Measurements from ENCODE around the gene CEP97. TPM values are rescaled to one million over a fixed set of nuclear protein-coding genes. Genes with fewer than 3 reads are reported as not detected.
"Not testable (repeated sequence)": the region's sequence is repeated elsewhere in the genome, so short reads cannot be mapped to it uniquely, and the experiment has no call there.

CEP97 gene
- polyA plus RNA-seq, 2 donors = 0.94 to 1.1 TPM

DNA sequence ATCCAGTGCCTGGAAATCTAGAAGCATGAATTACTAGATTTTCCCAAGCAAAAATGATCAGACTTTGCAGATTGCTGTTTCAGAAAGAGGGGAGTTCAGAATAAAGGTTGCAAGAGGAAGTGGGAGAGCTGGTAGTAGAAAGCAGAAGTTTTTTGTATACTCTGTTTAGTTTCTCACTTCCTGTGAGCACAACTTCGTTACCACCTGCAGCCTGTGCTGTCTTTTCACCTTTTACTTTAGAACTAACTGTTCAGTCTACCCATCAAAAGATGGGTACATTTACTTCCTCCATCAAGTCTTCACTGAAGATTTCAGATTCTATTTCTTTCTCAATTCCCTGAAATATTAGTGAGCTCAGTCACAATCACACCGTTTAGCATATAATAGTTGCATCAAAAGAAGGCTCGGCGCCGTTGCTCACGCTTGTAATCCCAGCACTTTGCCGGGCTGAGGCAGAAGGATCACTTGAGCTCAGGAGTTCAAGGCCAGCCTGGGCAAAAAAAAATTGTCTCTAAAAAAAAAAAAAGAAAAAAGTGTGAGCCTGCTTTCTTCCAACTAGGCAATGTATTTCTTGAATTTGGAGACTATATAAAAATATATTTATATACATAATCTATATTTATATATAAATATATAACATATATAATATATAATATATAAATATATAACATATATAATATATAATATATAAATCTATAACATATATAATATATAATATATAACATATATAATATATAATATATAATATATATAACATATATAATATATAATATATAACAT lies 1.8 kb upstream of the CEP97 start:
- WGBS, 2 donors = 73 to 77% methylated on average over 7 of the region's 7 CpGs
- H3K36me3 ChIP-seq (ENCODE audit: control insufficient read depth in 2 of 2, insufficient read depth in 2 of 2, low read length in 1 of 2) = no peaks in the 10 kb centered on the region

DNA sequence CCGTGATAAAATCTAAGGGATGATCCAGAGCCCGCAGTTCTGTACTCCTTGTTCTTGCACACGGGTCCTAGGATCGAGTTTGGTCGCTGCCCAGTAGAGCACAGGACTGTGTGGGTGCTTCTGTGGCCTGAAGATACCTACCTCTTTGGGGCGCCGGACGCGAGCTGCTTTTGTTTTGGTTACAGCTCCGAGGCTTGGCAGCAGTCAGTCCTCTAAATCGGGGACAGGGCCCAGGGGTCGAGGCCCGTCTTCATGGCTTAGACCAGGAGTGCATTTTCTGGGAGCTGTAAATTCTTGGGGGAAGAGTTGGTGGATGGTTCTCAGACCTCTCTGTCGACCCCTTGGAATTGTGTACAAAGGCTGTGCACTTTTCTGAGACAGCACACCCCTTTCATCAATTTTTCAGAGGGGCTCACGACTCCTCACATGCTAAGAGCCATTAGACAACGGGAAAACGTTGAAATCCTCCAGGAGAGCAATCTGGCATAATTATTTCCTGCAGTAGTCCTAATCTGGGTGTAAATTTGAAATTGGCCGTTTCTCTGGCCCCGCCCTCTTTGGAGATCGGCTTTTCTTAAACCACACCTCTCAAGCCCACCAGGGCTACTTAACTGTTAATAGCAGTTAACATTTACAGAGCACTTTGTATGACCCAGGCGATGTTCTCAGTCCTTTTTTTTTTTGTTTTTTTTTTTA lies 928 bp downstream of the CEP97 start:
- no peaks in the 10 kb centered on the region for H3K9me3 ChIP-seq (ENCODE audit: control insufficient read depth in 2 of 2, insufficient read depth in 1 of 2, low read depth in 1 of 2, low read length in 1 of 2)
- peak overlapping the region; percentile 36 to 78 for H3K27ac ChIP-seq (ENCODE audit: low read depth in 2 of 2, low read length in 1 of 2)
- no peaks in the 10 kb centered on the region for H3K4me1 ChIP-seq (ENCODE audit: control insufficient read depth in 2 of 2, insufficient read depth in 2 of 2, low read length in 1 of 2)
- no peaks in the 10 kb centered on the region for H3K36me3 ChIP-seq (ENCODE audit: control insufficient read depth in 2 of 2, insufficient read depth in 2 of 2, low read length in 1 of 2)
- peak overlapping the region; percentile 76 to 86 for H3K4me3 ChIP-seq (ENCODE audit: low read depth in 1 of 2, low read length in 2 of 2)
- WGBS, 2 donors = 1% methylated on average over 21 of the region's 21 CpGs
- no peaks in the 10 kb centered on the region for H3K27me3 ChIP-seq (ENCODE audit: control insufficient read depth in 1 of 2, insufficient read depth in 2 of 2, low read length in 2 of 2)

More for the DNA sequence above, 1.8 kb upstream of the CEP97 start:
- Histone ChIP-seq H3K4me1 (ENCODE audit: control insufficient read depth in 2 of 2, insufficient read depth in 2 of 2, low read length in 1 of 2) (no peaks in the 10 kb centered on the region), H3K4me3 (ENCODE audit: low read depth in 1 of 2, low read length in 2 of 2) (no peak overlapping the region), H3K27me3 (ENCODE audit: control insufficient read depth in 1 of 2, insufficient read depth in 2 of 2, low read length in 2 of 2) (no peaks in the 10 kb centered on the region), H3K9me3 (ENCODE audit: control insufficient read depth in 2 of 2, insufficient read depth in 1 of 2, low read depth in 1 of 2, low read length in 1 of 2) (no peaks in the 10 kb centered on the region), H3K27ac (ENCODE audit: low read depth in 2 of 2, low read length in 1 of 2) (no peak overlapping the region)

DNA sequence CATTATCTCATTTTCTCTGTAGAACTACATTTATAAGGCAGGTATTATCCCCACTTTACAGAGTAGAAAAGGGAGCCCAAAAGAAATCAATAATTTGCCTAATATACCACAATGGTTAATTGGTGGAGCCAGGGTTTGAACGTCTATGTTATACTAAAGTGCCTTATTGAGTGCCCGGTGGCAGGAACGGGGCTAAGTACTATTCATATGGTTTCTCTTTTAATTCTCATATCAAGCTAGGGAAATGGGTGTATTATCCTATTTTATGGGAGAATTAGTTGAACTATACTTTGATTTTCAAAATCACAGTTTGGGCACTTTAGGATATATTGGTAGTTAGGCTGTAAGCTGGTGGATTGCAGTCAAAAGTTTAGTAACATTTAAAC lies 1.5 kb downstream of the CEP97 start:
- Histone ChIP-seq H3K9me3 (ENCODE audit: control insufficient read depth in 2 of 2, insufficient read depth in 1 of 2, low read depth in 1 of 2, low read length in 1 of 2) (no peaks in the 10 kb centered on the region), H3K27ac (ENCODE audit: low read depth in 2 of 2, low read length in 1 of 2) (no peak overlapping the region), H3K27me3 (ENCODE audit: control insufficient read depth in 1 of 2, insufficient read depth in 2 of 2, low read length in 2 of 2) (no peaks in the 10 kb centered on the region), H3K4me3 (ENCODE audit: low read depth in 1 of 2, low read length in 2 of 2) (peak overlapping the region in 1 of 2 donors; percentile 86), H3K4me1 (ENCODE audit: control insufficient read depth in 2 of 2, insufficient read depth in 2 of 2, low read length in 1 of 2) (no peaks in the 10 kb centered on the region), H3K36me3 (ENCODE audit: control insufficient read depth in 2 of 2, insufficient read depth in 2 of 2, low read length in 1 of 2) (no peaks in the 10 kb centered on the region)
- 37% methylated on average over 3 of the region's 3 CpGs for WGBS, 2 donors

DNA sequence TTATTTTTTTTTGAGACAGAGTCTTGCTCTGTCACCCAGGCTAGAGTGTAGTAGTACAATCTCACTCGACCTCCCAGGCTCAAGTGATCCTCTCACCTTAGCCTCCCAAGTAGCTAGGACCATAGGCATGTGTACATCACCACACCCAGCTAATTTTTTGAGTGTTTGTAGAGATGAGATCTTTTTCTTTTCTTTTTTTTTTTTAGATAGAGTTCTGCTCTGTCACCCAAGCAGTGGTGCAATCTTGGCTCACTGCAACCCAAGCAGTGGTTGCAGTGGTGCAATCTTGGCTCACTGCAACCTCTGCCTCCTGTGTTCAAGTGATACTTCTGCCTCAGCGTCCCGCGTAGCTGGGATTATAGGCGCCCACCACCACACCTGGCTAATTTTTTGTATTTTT lies 5.2 kb downstream of the CEP97 start:
- Histone ChIP-seq H3K4me3 (ENCODE audit: low read depth in 1 of 2, low read length in 2 of 2) (no peak overlapping the region), H3K9me3 (ENCODE audit: control insufficient read depth in 2 of 2, insufficient read depth in 1 of 2, low read depth in 1 of 2, low read length in 1 of 2) (no peaks in the 10 kb centered on the region), H3K36me3 (ENCODE audit: control insufficient read depth in 2 of 2, insufficient read depth in 2 of 2, low read length in 1 of 2) (peaks cover 5 to 9% of the 10 kb centered on the region in 2 donors), H3K27me3 (ENCODE audit: control insufficient read depth in 1 of 2, insufficient read depth in 2 of 2, low read length in 2 of 2) (no peaks in the 10 kb centered on the region), H3K27ac (ENCODE audit: low read depth in 2 of 2, low read length in 1 of 2) (no peak overlapping the region), H3K4me1 (ENCODE audit: control insufficient read depth in 2 of 2, insufficient read depth in 2 of 2, low read length in 1 of 2) (no peaks in the 10 kb centered on the region)
- 92 to 93% methylated on average over 5 of the region's 5 CpGs for WGBS, 2 donors

DNA sequence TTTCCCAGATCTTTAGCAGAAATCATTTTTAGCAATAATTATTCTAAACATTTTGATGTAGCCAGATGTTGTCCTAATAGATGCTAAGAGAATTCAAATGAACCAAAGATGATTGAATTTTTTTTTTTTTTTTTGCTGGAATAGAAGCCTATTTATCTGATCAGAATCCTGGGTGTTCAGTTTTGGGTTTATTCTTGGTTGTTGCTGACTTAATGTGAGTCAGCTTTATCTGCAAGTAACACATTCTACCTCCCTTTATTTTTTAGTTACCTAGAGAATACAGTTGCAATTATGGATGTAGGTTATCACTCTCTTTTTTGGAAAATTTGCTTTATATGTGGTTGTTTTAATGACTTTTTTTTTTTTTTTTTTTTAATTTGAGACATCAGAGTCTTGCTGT lies 6.4 kb downstream of the CEP97 start:
- Histone ChIP-seq H3K4me1 (ENCODE audit: control insufficient read depth in 2 of 2, insufficient read depth in 2 of 2, low read length in 1 of 2) (no peaks in the 10 kb centered on the region), H3K27ac (ENCODE audit: low read depth in 2 of 2, low read length in 1 of 2) (no peak overlapping the region), H3K27me3 (ENCODE audit: control insufficient read depth in 1 of 2, insufficient read depth in 2 of 2, low read length in 2 of 2) (no peaks in the 10 kb centered on the region), H3K36me3 (ENCODE audit: control insufficient read depth in 2 of 2, insufficient read depth in 2 of 2, low read length in 1 of 2) (peaks cover 9 to 12% of the 10 kb centered on the region in 2 donors), H3K4me3 (ENCODE audit: low read depth in 1 of 2, low read length in 2 of 2) (no peak overlapping the region), H3K9me3 (ENCODE audit: control insufficient read depth in 2 of 2, insufficient read depth in 1 of 2, low read depth in 1 of 2, low read length in 1 of 2) (no peaks in the 10 kb centered on the region)

DNA sequence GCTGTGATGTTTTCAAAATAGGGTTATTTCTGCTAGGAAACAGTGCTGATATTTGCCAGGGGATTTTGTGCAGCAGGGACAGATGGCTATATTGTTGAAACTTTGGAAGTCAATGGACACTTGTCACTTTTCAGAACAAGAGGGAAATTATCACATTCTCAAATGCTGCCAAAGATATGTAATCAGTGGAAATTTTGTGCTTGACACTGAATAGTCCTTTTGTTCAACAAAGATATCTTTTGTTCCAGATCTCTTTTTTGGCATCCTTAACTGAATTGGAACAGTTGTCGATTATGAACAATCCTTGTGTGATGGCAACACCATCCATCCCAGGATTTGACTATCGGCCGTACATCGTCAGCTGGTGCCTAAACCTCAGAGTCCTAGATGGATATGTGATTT lies 7.8 kb downstream of the CEP97 start:
- WGBS, 2 donors = 92 to 94% methylated on average over 4 of the region's 4 CpGs
- Histone ChIP-seq H3K9me3 (ENCODE audit: control insufficient read depth in 2 of 2, insufficient read depth in 1 of 2, low read depth in 1 of 2, low read length in 1 of 2) (no peaks in the 10 kb centered on the region), H3K27ac (ENCODE audit: low read depth in 2 of 2, low read length in 1 of 2) (no peak overlapping the region), H3K36me3 (ENCODE audit: control insufficient read depth in 2 of 2, insufficient read depth in 2 of 2, low read length in 1 of 2) (peaks cover 9 to 16% of the 10 kb centered on the region in 2 donors), H3K4me3 (ENCODE audit: low read depth in 1 of 2, low read length in 2 of 2) (no peak overlapping the region), H3K4me1 (ENCODE audit: control insufficient read depth in 2 of 2, insufficient read depth in 2 of 2, low read length in 1 of 2) (no peaks in the 10 kb centered on the region), H3K27me3 (ENCODE audit: control insufficient read depth in 1 of 2, insufficient read depth in 2 of 2, low read length in 2 of 2) (no peaks in the 10 kb centered on the region)

DNA sequence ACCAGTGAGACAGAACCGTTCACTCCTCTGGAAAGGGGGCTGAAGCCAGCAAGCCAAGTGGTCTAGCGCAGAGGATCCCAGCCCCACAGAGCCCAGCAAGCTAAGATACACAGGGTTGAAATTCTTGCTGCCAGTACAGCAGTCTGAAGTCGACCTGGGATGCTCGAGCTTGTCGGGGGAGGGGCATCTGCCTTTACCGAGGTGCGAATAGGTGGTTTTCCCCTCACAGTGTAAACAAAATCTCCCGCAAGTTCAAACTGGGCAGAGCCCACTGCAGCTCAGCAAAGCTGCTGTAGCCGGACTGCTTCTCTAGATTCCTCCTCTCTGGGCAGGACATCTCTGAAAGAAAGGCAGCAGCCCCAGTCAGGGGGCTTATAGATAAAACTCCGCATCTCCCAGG lies 11.4 kb downstream of the CEP97 start:
- Histone ChIP-seq H3K4me3 (ENCODE audit: low read depth in 1 of 2, low read length in 2 of 2) (no peak overlapping the region), H3K27ac (ENCODE audit: low read depth in 2 of 2, low read length in 1 of 2) (no peak overlapping the region), H3K9me3 (ENCODE audit: control insufficient read depth in 2 of 2, insufficient read depth in 1 of 2, low read depth in 1 of 2, low read length in 1 of 2) (no peaks in the 10 kb centered on the region), H3K36me3 (ENCODE audit: control insufficient read depth in 2 of 2, insufficient read depth in 2 of 2, low read length in 1 of 2) (peaks cover 9 to 16% of the 10 kb centered on the region in 2 donors), H3K4me1 (ENCODE audit: control insufficient read depth in 2 of 2, insufficient read depth in 2 of 2, low read length in 1 of 2) (no peaks in the 10 kb centered on the region), H3K27me3 (ENCODE audit: control insufficient read depth in 1 of 2, insufficient read depth in 2 of 2, low read length in 2 of 2) (no peaks in the 10 kb centered on the region)
- WGBS, 2 donors = 96 to 97% methylated on average over 10 of the region's 10 CpGs

DNA sequence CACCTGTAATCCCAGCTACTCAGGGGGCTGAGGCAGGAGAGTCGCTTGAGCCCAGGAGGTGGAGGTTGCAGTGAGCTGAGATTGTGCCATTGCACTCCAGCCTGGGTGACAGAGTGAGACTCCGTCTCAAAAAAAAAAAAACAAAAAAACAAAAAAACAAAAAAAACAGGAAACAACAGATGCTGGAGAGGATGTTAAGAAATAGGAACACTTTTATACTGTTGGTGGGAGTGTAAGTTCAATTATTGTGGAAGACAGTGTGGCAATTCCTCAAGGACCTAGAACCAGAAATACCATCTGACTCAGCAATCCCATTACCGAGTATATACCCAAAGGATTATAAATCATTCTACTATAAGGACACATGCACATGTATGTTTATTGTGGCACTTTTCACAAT lies 17.5 kb downstream of the CEP97 start:
- WGBS, 2 donors = 78 to 94% methylated on average over 3 of the region's 3 CpGs
- not testable (repeated sequence) for H3K36me3 ChIP-seq (ENCODE audit: control insufficient read depth in 2 of 2, insufficient read depth in 2 of 2, low read length in 1 of 2); H3K4me1 ChIP-seq (ENCODE audit: control insufficient read depth in 2 of 2, insufficient read depth in 2 of 2, low read length in 1 of 2); H3K4me3 ChIP-seq (ENCODE audit: low read depth in 1 of 2, low read length in 2 of 2); H3K27me3 ChIP-seq (ENCODE audit: control insufficient read depth in 1 of 2, insufficient read depth in 2 of 2, low read length in 2 of 2); H3K27ac ChIP-seq (ENCODE audit: low read depth in 2 of 2, low read length in 1 of 2); H3K9me3 ChIP-seq (ENCODE audit: control insufficient read depth in 2 of 2, insufficient read depth in 1 of 2, low read depth in 1 of 2, low read length in 1 of 2)

DNA sequence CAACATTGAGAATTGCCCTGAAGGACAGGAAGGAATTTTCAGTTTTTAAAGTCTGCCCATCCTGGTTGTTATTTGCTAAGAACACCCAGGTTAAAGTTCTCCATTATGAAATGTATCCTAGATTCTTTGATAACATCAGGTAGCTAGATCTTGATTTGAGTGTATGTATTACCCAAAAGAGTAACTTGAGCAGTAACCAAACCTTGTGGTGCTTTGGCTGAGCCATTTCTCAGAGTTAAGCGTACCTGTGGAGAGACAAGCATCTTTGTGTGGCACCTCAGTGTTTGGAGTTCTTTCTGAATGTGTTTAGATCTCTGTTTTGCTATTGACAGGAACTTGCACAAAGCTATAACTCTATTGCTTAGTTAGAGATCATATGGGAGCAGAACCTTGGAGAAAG lies 20.4 kb downstream of the CEP97 start:
- Histone ChIP-seq H3K27ac (ENCODE audit: low read depth in 2 of 2, low read length in 1 of 2) (no peak overlapping the region), H3K4me1 (ENCODE audit: control insufficient read depth in 2 of 2, insufficient read depth in 2 of 2, low read length in 1 of 2) (no peaks in the 10 kb centered on the region), H3K4me3 (ENCODE audit: low read depth in 1 of 2, low read length in 2 of 2) (no peak overlapping the region), H3K27me3 (ENCODE audit: control insufficient read depth in 1 of 2, insufficient read depth in 2 of 2, low read length in 2 of 2) (no peaks in the 10 kb centered on the region), H3K9me3 (ENCODE audit: control insufficient read depth in 2 of 2, insufficient read depth in 1 of 2, low read depth in 1 of 2, low read length in 1 of 2) (no peaks in the 10 kb centered on the region), H3K36me3 (ENCODE audit: control insufficient read depth in 2 of 2, insufficient read depth in 2 of 2, low read length in 1 of 2) (no peaks in the 10 kb centered on the region)
- 39 to 49% methylated on average over 1 of the region's 1 CpG for WGBS, 2 donors

DNA sequence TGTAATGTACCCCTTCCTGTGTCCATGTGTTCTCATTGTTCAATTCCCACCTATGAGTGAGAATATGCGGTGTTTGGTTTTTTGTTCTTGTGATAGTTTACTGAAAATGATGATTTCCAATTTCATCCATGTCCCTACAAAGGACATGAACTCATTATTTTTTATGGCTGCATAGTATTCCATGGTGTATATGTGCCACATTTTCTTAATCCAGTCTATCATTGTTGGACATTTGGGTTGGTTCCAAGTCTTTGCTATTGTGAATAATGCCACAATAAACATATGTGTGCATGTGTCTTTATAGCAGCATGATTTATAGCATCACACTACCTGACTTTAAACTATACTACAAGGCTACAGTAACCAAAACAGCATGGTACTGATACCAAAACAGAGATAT lies 21.5 kb downstream of the CEP97 start:
- not testable (repeated sequence) for H3K27ac ChIP-seq (ENCODE audit: low read depth in 2 of 2, low read length in 1 of 2); H3K36me3 ChIP-seq (ENCODE audit: control insufficient read depth in 2 of 2, insufficient read depth in 2 of 2, low read length in 1 of 2); H3K4me1 ChIP-seq (ENCODE audit: control insufficient read depth in 2 of 2, insufficient read depth in 2 of 2, low read length in 1 of 2); H3K4me3 ChIP-seq (ENCODE audit: low read depth in 1 of 2, low read length in 2 of 2); H3K27me3 ChIP-seq (ENCODE audit: control insufficient read depth in 1 of 2, insufficient read depth in 2 of 2, low read length in 2 of 2); H3K9me3 ChIP-seq (ENCODE audit: control insufficient read depth in 2 of 2, insufficient read depth in 1 of 2, low read depth in 1 of 2, low read length in 1 of 2)
- 100% methylated on average over 1 of the region's 1 CpG for WGBS, 2 donors

All from esophagus (tissue), 2 donors.